Osteoblast (primary cell): ENCODE results near the gene TMIE. TPM values are rescaled to one million over a fixed set of nuclear protein-coding genes. Genes with fewer than 3 reads are reported as not detected.

Source experiments
- DNase-seq: peaks from one replicate; pipeline ENCODE4 v3.0.0; 2011; ENCODE audit warnings: low spot score, mixed read lengths; ENCODE audit not compliant: insufficient read length; ENCODE audit errors: missing footprints
- H2AFZ ChIP-seq: 2 replicates; pipeline ENCODE4 v1.6.0; 2011; ENCODE audit warnings: mild to moderate bottlenecking, low read length
- H3K27ac ChIP-seq: 2 replicates; pipeline ENCODE4 v1.5.1; 2011; ENCODE audit warnings: mild to moderate bottlenecking, low read depth, low read length, moderate library complexity
- H3K27me3 ChIP-seq: 2 replicates; pipeline ENCODE4 v1.6.0; 2012; ENCODE audit warnings: mild to moderate bottlenecking, control low read depth, inconsistent platforms, low read length, moderate library complexity; ENCODE audit not compliant: insufficient read depth
- H3K36me3 ChIP-seq: 2 replicates; pipeline ENCODE4 v1.5.1; 2011; ENCODE audit warnings: mild to moderate bottlenecking, low read length, control low read depth, moderate library complexity; ENCODE audit not compliant: insufficient read depth
- H3K4me1 ChIP-seq: 2 replicates; pipeline ENCODE4 v1.5.1; 2011; ENCODE audit warnings: mild to moderate bottlenecking, low read length, control low read depth, moderate library complexity; ENCODE audit not compliant: insufficient read depth
- H3K4me2 ChIP-seq: 2 replicates; pipeline ENCODE4 v1.6.0; 2011; ENCODE audit warnings: mild to moderate bottlenecking, low read length; ENCODE audit not compliant: insufficient read depth
- H3K4me3 ChIP-seq: fragments of 200-600 bp; sonication (generic); 3 replicates; pipeline ENCODE4 v1.5.1; 2012; ENCODE audit warnings: mild to moderate bottlenecking, low read length, inconsistent platforms; ENCODE audit not compliant: insufficient read depth
- H3K79me2 ChIP-seq: 2 replicates; pipeline ENCODE4 v1.6.0; 2012; ENCODE audit warnings: mild to moderate bottlenecking, low read length, control low read depth, inconsistent platforms; ENCODE audit not compliant: insufficient read depth
- H3K9me3 ChIP-seq: 2 replicates; pipeline ENCODE4 v1.5.1; 2011; ENCODE audit warnings: low read depth, low read length, control low read depth
- H4K20me1 ChIP-seq: 2 replicates; pipeline ENCODE4 v1.6.0; 2012; ENCODE audit warnings: mild to moderate bottlenecking, low read length, control low read depth; ENCODE audit not compliant: insufficient read depth
- CTCF ChIP-seq: IDR thresholded peaks from 2 replicates; pipeline ENCODE4 v1.5.1; 2011; ENCODE audit warnings: mild to moderate bottlenecking, low read depth, low read length, moderate library complexity; ENCODE audit errors: extremely low read depth
- total RNA-seq: library from RNA; depleted of rRNA; stranded (reverse); fragments of >200 nt; gene quantifications from 2 replicates; pipeline ENCODE4 v1.2.3, GENCODE V29; 2012

TMIE gene
- total RNA-seq, 1 donor = under 0.01 TPM

GRCh38 chr3:46675843-46676567 is 25.2 kb upstream of the TMIE start:
- TF ChIP-seq CTCF = no peak

GRCh38 chr3:46676601-46677410 is 24.4 kb upstream of the TMIE start:
- Histone ChIP-seq H3K79me2 (no peaks in the 10 kb centered on the region), H3K9me3 (no peaks in the 10 kb centered on the region), H3K4me1 (no peaks in the 10 kb centered on the region), H3K27ac (no peak overlapping the region), H3K27me3 (no peaks in the 10 kb centered on the region), H4K20me1 (no peaks in the 10 kb centered on the region), H3K36me3 (no peaks in the 10 kb centered on the region), H2AFZ (no peak overlapping the region), H3K4me2 (no peak overlapping the region), H3K4me3 (no peak overlapping the region)
- DNase-seq = peak; percentile 72
- TF ChIP-seq CTCF = no peak

More at GRCh38 chr3:46675843-46676567, 25.2 kb upstream of the TMIE start:
- peak; percentile 96 for DNase-seq
- H3K9me3 ChIP-seq = no peaks in the 10 kb centered on the region
- no peaks in the 10 kb centered on the region for H3K4me1 ChIP-seq
- no peaks in the 10 kb centered on the region for H3K27me3 ChIP-seq
- no peak overlapping the region for H3K4me2 ChIP-seq
- H3K4me3 ChIP-seq = no peak overlapping the region
- no peak overlapping the region for H2AFZ ChIP-seq
- no peaks in the 10 kb centered on the region for H3K36me3 ChIP-seq
- H3K79me2 ChIP-seq = no peaks in the 10 kb centered on the region
- no peaks in the 10 kb centered on the region for H4K20me1 ChIP-seq
- no peak overlapping the region for H3K27ac ChIP-seq

GRCh38 chr3:46677411-46677726 is 23.8 kb upstream of the TMIE start:
- peak; percentile 86 for DNase-seq
- no peaks in the 10 kb centered on the region for H3K4me1 ChIP-seq
- no peak for TF ChIP-seq CTCF
- no peaks in the 10 kb centered on the region for H3K79me2 ChIP-seq
- no peak overlapping the region for H3K27ac ChIP-seq
- H3K36me3 ChIP-seq = no peaks in the 10 kb centered on the region
- no peak overlapping the region for H3K4me3 ChIP-seq
- H3K27me3 ChIP-seq = no peaks in the 10 kb centered on the region
- H3K9me3 ChIP-seq = no peaks in the 10 kb centered on the region
- no peak overlapping the region for H3K4me2 ChIP-seq
- H4K20me1 ChIP-seq = no peaks in the 10 kb centered on the region
- H2AFZ ChIP-seq = no peak overlapping the region

GRCh38 chr3:46678280-46678679 is 22.9 kb upstream of the TMIE start:
- H4K20me1 ChIP-seq = no peaks in the 10 kb centered on the region
- peak; percentile 31 for DNase-seq
- H3K4me2 ChIP-seq = no peak overlapping the region
- no peak overlapping the region for H2AFZ ChIP-seq
- H3K27ac ChIP-seq = no peak overlapping the region
- no peaks in the 10 kb centered on the region for H3K9me3 ChIP-seq
- no peaks in the 10 kb centered on the region for H3K36me3 ChIP-seq
- H3K4me1 ChIP-seq = no peaks in the 10 kb centered on the region
- H3K4me3 ChIP-seq = no peak overlapping the region
- H3K27me3 ChIP-seq = no peaks in the 10 kb centered on the region
- no peak for TF ChIP-seq CTCF
- H3K79me2 ChIP-seq = no peaks in the 10 kb centered on the region
